Muscle of arm (tissue), 14 donors: ENCODE data around the gene BAIAP2. TPM values are rescaled to one million over a fixed set of nuclear protein-coding genes. Genes with fewer than 3 reads are reported as not detected.

Experiments
- DNase-seq: peaks from one replicate; pipeline ENCODE4 v3.0.0-alpha.2; 2013
- long read RNA-seq, 11 donors: transcript quantifications; one replicate each; lab custom pipeline, GENCODE V29; 2026
- polyA plus RNA-seq, 12 donors: library from polyadenylated mRNA; unstranded; fragments of 120-200 nt; gene quantifications; one replicate each; pipeline ENCODE4 v1.2.1, GENCODE V29; 2013; ENCODE audit not compliant: insufficient read length in 12 of 12

BAIAP2 gene
- polyA plus RNA-seq: 10 to 100 TPM in 11 of 12 donors, not detected in 1; 11.6 to 40.3 (median 17.2) TPM
- long read RNA-seq, donor 1, partial matches to known transcripts: 5 of 9 reads
- long read RNA-seq, donor 1, other reads (novel, unspliced or antisense): 0 of 9 reads
- long read RNA-seq, donor 2, partial matches to known transcripts: 0 of 3 reads
- long read RNA-seq, donor 2, other reads (novel, unspliced or antisense): 0 of 3 reads
- long read RNA-seq, donor 3, partial matches to known transcripts: 0 of 4 reads
- long read RNA-seq, donor 3, other reads (novel, unspliced or antisense): 0 of 4 reads
- long read RNA-seq, donor 4, partial matches to known transcripts: 0 of 2 reads
- long read RNA-seq, donor 4, other reads (novel, unspliced or antisense): 0 of 2 reads
- long read RNA-seq, donor 5, partial matches to known transcripts: 0 of 1 reads
- long read RNA-seq, donor 5, other reads (novel, unspliced or antisense): 0 of 1 reads
- long read RNA-seq, donor 6: 0 reads
- long read RNA-seq, donor 7, partial matches to known transcripts: 0 of 1 reads
- long read RNA-seq, donor 7, other reads (novel, unspliced or antisense): 0 of 1 reads
- long read RNA-seq, donor 8, partial matches to known transcripts: 0 of 2 reads
- long read RNA-seq, donor 8, other reads (novel, unspliced or antisense): 0 of 2 reads
- long read RNA-seq, donor 9, partial matches to known transcripts: 0 of 1 reads
- long read RNA-seq, donor 9, other reads (novel, unspliced or antisense): 0 of 1 reads
- long read RNA-seq, donor 10, partial matches to known transcripts: 0 of 1 reads
- long read RNA-seq, donor 10, other reads (novel, unspliced or antisense): 0 of 1 reads
- long read RNA-seq, donor 11, partial matches to known transcripts: 0 of 1 reads
- long read RNA-seq, donor 11, other reads (novel, unspliced or antisense): 0 of 1 reads

GRCh38 chr17:81034779-81035520 lies at the start of gene BAIAP2:
BAIAP2 (plus strand) TSS chr17:81035151; CDS start chr17:81035255, 104 bp downstream.
- DNase-seq: peak; percentile 95

- no peak for DNase-seq
These were observed 48.9 kb upstream of the BAIAP2 start for GRCh38 chr17:80986046-80986445.

- DNase-seq: no peak
These were observed 48.0 kb upstream of the BAIAP2 start for GRCh38 chr17:80986816-80987475.

GRCh38 chr17:80987941-80988461 lies 47.0 kb upstream of the BAIAP2 start:
- no peak for DNase-seq

- DNase-seq: no peak
These were observed 45.4 kb upstream of the BAIAP2 start for GRCh38 chr17:80989586-80989913.

- DNase-seq: no peak
These were observed 43.9 kb upstream of the BAIAP2 start for GRCh38 chr17:80990921-80991644.

GRCh38 chr17:80991645-80992076 lies 43.3 kb upstream of the BAIAP2 start, which contains the start of gene CHMP6:
CHMP6 (plus strand) TSS chr17:80991841; CDS start chr17:80991919, 78 bp downstream.
- peak; percentile 71 for DNase-seq

- DNase-seq: no peak
These were observed 42.6 kb upstream of the BAIAP2 start for GRCh38 chr17:80992077-80992947.

GRCh38 chr17:80992948-80993624 lies 41.9 kb upstream of the BAIAP2 start:
- DNase-seq: no peak

GRCh38 chr17:80995131-80995530 lies 39.8 kb upstream of the BAIAP2 start:
- no peak for DNase-seq

- no peak for DNase-seq
These were observed 38.3 kb upstream of the BAIAP2 start for GRCh38 chr17:80996422-80997305.

GRCh38 chr17:80997424-80998117 lies 37.4 kb upstream of the BAIAP2 start:
- no peak for DNase-seq

GRCh38 chr17:80998118-80998747 lies 36.7 kb upstream of the BAIAP2 start:
- no peak for DNase-seq

GRCh38 chr17:80998748-80999535 lies 36.0 kb upstream of the BAIAP2 start:
- DNase-seq: no peak

GRCh38 chr17:80999536-81000333 lies 35.2 kb upstream of the BAIAP2 start:
- no peak for DNase-seq
